HepG2 (cell line): ENCODE results near the gene HADHA. TPM values are rescaled to one million over a fixed set of nuclear protein-coding genes. Genes with fewer than 3 reads are reported as not detected.

Source experiments
- ATAC-seq: fragments of 200-7000 bp; cut with Tn5 transposase; 3 replicates; pipeline ENCODE4 v1.9.1; 2020; ENCODE audit warnings: mild to moderate bottlenecking, moderate library complexity
- BruUV-seq: library from RNA; stranded (reverse); fragments of 400-500 nt; replicated peaks from 2 replicates; lab custom pipeline; 2021; lab: Mats Ljungman, UMichigan
- CTCF ChIA-PET: fragments of 300-600 bp; formaldehyde crosslinking; extraction: SDS; loops from one replicate; lab custom pipeline; 2021; ENCODE audit warnings: low total read pairs, inconsistent platforms, low intra/inter-chr PET ratio; lab: Yijun Ruan, JAX
- POLR2A ChIA-PET: fragments of 350-600 bp; sonication (Branson Sonifier 250); formaldehyde crosslinking; loops from one replicate; lab custom pipeline; 2020; ENCODE audit warnings: antibody characterized with exemption, inconsistent platforms; lab: Yijun Ruan, JAX
- DNase-seq: peaks from one replicate; pipeline ENCODE4 v3.0.0-alpha.2; 2015; ENCODE audit warnings: low spot score
- FAIRE-seq: peaks from 3 replicates; lab custom pipeline; 2011; peaks lifted over from hg19 to GRCh38; lab: Jason Lieb, UNC
- H2AFZ ChIP-seq: one replicate; pipeline ENCODE4 v1.6.1; 2011; ENCODE audit warnings: low read length, inconsistent platforms
- H3K27ac ChIP-seq: fragments of 300-600 bp; 3 replicates; pipeline ENCODE4 v1.8.0; 2011; ENCODE audit warnings: mixed run types, mild to moderate bottlenecking, mixed read lengths, low read length, inconsistent platforms; ENCODE audit not compliant: insufficient read depth; ENCODE audit errors: extremely low read length
- H3K27me3 ChIP-seq, 2 experiments: fragments of 200-600 bp in 1 of 2; 2 replicates in 1 of 2; 3 replicates in 1 of 2; pipeline versions ENCODE4 v1.6.0 to v1.8.0; 2011; ENCODE audit warnings: low read length in 2 of 2, mild to moderate bottlenecking in 2 of 2, moderate library complexity in 2 of 2, inconsistent platforms in 1 of 2; ENCODE audit not compliant: insufficient read depth in 2 of 2, control insufficient read depth in 1 of 2
- H3K36me3 ChIP-seq, 2 experiments: fragments of 200-600 bp in 1 of 2; replicated peaks in 1 of 2; 2 replicates in 1 of 2; 3 replicates in 1 of 2; pipeline versions ENCODE4 v1.5.1 to v1.8.0; 2011; ENCODE audit warnings: low read length in 2 of 2, inconsistent platforms in 1 of 2; ENCODE audit not compliant: insufficient read depth in 2 of 2, control insufficient read depth in 1 of 2
- H3K4me1 ChIP-seq: 2 replicates; pipeline ENCODE4 v1.5.1; 2012; ENCODE audit warnings: low read length, inconsistent platforms; ENCODE audit not compliant: insufficient read depth
- H3K4me2 ChIP-seq: 2 replicates; pipeline ENCODE4 v1.6.0; 2011; ENCODE audit warnings: low read depth, low read length, inconsistent platforms
- H3K4me3 ChIP-seq, 3 experiments: fragments of 200-600 bp in 1 of 3; sonication (generic), shearing (Covaris generic) in 1 of 3; replicated peaks in 1 of 3; 2 replicates each; pipeline ENCODE4 v1.5.1; 2011 to 2016; ENCODE audit warnings: low read length in 3 of 3, inconsistent platforms in 2 of 3, low read depth in 2 of 3, mild to moderate bottlenecking in 2 of 3, control low read depth in 1 of 3, mixed read lengths in 1 of 3; ENCODE audit not compliant: insufficient read depth in 1 of 3
- H3K79me2 ChIP-seq: one replicate; pipeline ENCODE4 v1.6.1; 2011; ENCODE audit warnings: low read length, inconsistent platforms; ENCODE audit not compliant: insufficient read depth
- H3K9ac ChIP-seq: 2 replicates; pipeline ENCODE4 v1.6.0; 2011; ENCODE audit warnings: mild to moderate bottlenecking, low read depth, low read length, inconsistent platforms; ENCODE audit not compliant: insufficient read depth
- H3K9me3 ChIP-seq: 2 replicates; pipeline ENCODE4 v1.5.1; 2012; ENCODE audit warnings: mild to moderate bottlenecking, low read length
- H4K20me1 ChIP-seq: 2 replicates; pipeline ENCODE4 v1.6.0; 2011; ENCODE audit warnings: inconsistent platforms, mild to moderate bottlenecking, low read length, moderate library complexity; ENCODE audit not compliant: insufficient read depth
- GPN1 ChIP-seq: sonication (generic); formaldehyde crosslinking; IDR thresholded peaks from 2 replicates; pipeline ENCODE4 v1.5.1; 2020; ENCODE audit warnings: missing genetic modification reagents, borderline replicate concordance
- RNF2 ChIP-seq: fragments of 450-650 bp; conservative IDR thresholded peaks from 2 replicates; pipeline ENCODE4 v1.6.1; 2016; ENCODE audit warnings: low read depth
- RNF219 ChIP-seq: sonication (generic); formaldehyde crosslinking; IDR thresholded peaks from 2 replicates; pipeline ENCODE4 v1.5.0; 2020; ENCODE audit warnings: mild to moderate bottlenecking, missing genetic modification reagents
- ZFP37 ChIP-seq: sonication (generic); formaldehyde crosslinking; IDR thresholded peaks from 2 replicates; pipeline ENCODE4 v1.4.0; 2020; ENCODE audit warnings: missing genetic modification reagents, borderline replicate concordance
- ZKSCAN8 ChIP-seq: IDR thresholded peaks from 2 replicates; pipeline ENCODE4 v1.6.1; 2016; ENCODE audit warnings: borderline replicate concordance, missing genetic modification reagents, missing compliant biosample characterization
- ZNF12 ChIP-seq: sonication (generic); formaldehyde crosslinking; IDR thresholded peaks from 2 replicates; pipeline ENCODE4 v1.5.0; 2020; ENCODE audit warnings: missing genetic modification reagents
- WGBS: methylation state at CpG from one replicate; pipeline ENCODE4 v1.1.6; 2017; ENCODE audit warnings: low lambda C conversion rate; 5-methylcytosine and 5-hydroxymethylcytosine counted together
- in situ Hi-C: cut with HindIII; loops from 2 replicates; pipeline ENCODE4 v1.10.0; 2017; ENCODE audit warnings: low pct_unique_long_range_greater_than_20kb; ENCODE audit not compliant: extremely low pct_ligation_motif_present
- intact Hi-C: fragments of 100-400 bp; cut with micrococcal nuclease; formaldehyde crosslinking; loops from one replicate; pipeline ENCODE4 v1.10.0; 2022; ENCODE audit not compliant: unreplicated experiment
- polyA plus RNA-seq, 8 experiments: library from polyadenylated mRNA; depleted of rRNA in 3 of 8; stranded (reverse) in 7 of 8; unstranded in 1 of 8; fragments of >200 nt; fragmentation: Illumina TruSeq in 4 of 8; extraction: Trizol in 4 of 8; gene quantifications; 2 replicates each; pipeline versions ENCODE4 v1.2.1 to v1.2.3, GENCODE V29; 2011 to 2016; ENCODE audit warnings: low read depth in 4 of 8, missing spikeins in 1 of 8, mixed read lengths in 1 of 8; ENCODE audit not compliant: insufficient read depth in 1 of 8
- total RNA-seq, 5 experiments: library from RNA; depleted of rRNA; stranded (reverse); fragments of >200 nt; fragmentation: Illumina TruSeq; extraction: Trizol; gene quantifications; 2 replicates each; pipeline ENCODE4 v1.2.3, GENCODE V29; 2016; ENCODE audit warnings: low read depth in 1 of 5
- TF ChIP-seq, protein P1 (sequence below): sonication (generic); formaldehyde crosslinking; IDR thresholded peaks from 2 replicates; pipeline ENCODE4 v1.5.0; 2020; ENCODE audit warnings: mild to moderate bottlenecking, missing genetic modification reagents
- TF ChIP-seq, protein P2 (sequence below): sonication (generic); formaldehyde crosslinking; IDR thresholded peaks from 2 replicates; pipeline ENCODE4 v1.4.0; 2020; ENCODE audit warnings: mild to moderate bottlenecking, missing genetic modification reagents

The HADHA gene
- total and polyA plus RNA-seq, 2 of the 13 experiments (the other 11 are each of a cell fraction or from before 2014, with no cell fraction given): 102 to 270 TPM

DNA sequence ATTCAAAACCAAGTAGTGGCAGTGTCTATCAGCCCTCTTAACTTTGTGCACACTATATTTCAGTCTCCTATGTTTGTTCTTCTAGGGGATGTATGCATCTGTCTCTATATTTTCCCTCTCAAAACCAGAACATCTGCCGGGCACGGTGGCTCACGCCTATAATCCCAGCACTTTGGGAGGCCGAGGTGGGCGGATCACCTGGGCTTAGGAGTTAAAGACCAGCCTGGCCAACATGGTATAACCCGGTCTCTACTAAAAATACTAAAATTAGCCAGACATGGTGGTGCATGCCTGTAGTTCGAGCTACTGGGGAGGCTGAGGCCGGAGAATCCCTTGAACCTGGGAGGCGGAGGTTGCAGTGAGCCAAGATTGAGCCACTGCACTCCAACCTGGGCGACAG lies 81.5 kb downstream of the HADHA start (continued):
- TF ChIP-seq RNF219 (no peak), GPN1 (CRISPR knock-in tag) (no peak), ZNF12 (CRISPR knock-in tag) (no peak), RNF2 (no peak), ZKSCAN8 (CRISPR knock-in tag) (no peak), ZFP37 (CRISPR knock-in tag) (no peak)
- TF ChIP-seq, protein P1, sequence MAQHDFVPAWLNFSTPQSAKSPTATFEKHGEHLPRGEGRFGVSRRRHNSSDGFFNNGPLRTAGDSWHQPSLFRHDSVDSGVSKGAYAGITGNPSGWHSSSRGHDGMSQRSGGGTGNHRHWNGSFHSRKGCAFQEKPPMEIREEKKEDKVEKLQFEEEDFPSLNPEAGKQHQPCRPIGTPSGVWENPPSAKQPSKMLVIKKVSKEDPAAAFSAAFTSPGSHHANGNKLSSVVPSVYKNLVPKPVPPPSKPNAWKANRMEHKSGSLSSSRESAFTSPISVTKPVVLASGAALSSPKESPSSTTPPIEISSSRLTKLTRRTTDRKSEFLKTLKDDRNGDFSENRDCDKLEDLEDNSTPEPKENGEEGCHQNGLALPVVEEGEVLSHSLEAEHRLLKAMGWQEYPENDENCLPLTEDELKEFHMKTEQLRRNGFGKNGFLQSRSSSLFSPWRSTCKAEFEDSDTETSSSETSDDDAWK (CRISPR knock-in tag): no peak
- TF ChIP-seq, all 625 proteins: peak for 0

DNA sequence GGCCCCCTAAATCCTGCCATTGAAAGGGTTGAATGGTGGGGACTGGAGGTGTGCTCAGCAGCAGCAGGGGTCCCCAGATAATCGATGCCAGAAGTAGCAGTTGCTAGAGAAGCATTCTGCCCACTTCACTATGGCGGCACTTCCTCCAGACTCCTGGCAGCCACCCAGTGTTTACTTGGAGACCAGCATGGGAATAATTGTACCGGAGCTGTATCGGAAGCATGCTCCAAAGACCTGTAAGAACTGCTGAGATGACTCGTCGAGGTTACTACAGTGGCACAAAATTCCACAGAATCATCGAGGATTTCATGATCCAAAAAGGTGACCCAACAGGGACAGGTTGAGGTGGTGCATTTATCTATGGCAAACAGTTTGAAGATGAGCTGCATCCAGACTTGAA lies 82.5 kb downstream of the HADHA start:
- 64% methylated on average over 7 of the region's 7 CpGs for WGBS
- ChIA-PET CTCF (no interaction called here), POLR2A (no interaction called here)
- DNase-seq: no peak
- no peaks in the 10 kb centered on the region for H3K27me3 ChIP-seq
- H3K9me3 ChIP-seq: no peaks in the 10 kb centered on the region
- BruUV-seq: no TSS peak
- no peaks in the 10 kb centered on the region for H4K20me1 ChIP-seq
- H2AFZ ChIP-seq: no peak overlapping the region
- H3K9ac ChIP-seq: no peak overlapping the region
- no peak overlapping the region for H3K4me2 ChIP-seq
- no peak overlapping the region for H3K4me3 ChIP-seq
- no peaks in the 10 kb centered on the region for H3K79me2 ChIP-seq
- in situ Hi-C loops: no loop called here
- peaks cover 12% of the 10 kb centered on the region for H3K4me1 ChIP-seq
- intact Hi-C loops: no loop called here
- H3K27ac ChIP-seq: no peak overlapping the region
- FAIRE-seq: no peak
- no peak for ATAC-seq
- TF ChIP-seq, protein P2, sequence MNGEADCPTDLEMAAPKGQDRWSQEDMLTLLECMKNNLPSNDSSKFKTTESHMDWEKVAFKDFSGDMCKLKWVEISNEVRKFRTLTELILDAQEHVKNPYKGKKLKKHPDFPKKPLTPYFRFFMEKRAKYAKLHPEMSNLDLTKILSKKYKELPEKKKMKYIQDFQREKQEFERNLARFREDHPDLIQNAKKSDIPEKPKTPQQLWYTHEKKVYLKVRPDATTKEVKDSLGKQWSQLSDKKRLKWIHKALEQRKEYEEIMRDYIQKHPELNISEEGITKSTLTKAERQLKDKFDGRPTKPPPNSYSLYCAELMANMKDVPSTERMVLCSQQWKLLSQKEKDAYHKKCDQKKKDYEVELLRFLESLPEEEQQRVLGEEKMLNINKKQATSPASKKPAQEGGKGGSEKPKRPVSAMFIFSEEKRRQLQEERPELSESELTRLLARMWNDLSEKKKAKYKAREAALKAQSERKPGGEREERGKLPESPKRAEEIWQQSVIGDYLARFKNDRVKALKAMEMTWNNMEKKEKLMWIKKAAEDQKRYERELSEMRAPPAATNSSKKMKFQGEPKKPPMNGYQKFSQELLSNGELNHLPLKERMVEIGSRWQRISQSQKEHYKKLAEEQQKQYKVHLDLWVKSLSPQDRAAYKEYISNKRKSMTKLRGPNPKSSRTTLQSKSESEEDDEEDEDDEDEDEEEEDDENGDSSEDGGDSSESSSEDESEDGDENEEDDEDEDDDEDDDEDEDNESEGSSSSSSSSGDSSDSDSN (CRISPR knock-in tag): no peak
- H3K36me3 ChIP-seq: no peaks in the 10 kb centered on the region
